B cell (primary cell): Measurements from ENCODE around the gene MYL12B. TPM values are rescaled to one million over a fixed set of nuclear protein-coding genes. Genes with fewer than 3 reads are reported as not detected.

ENCODE experiments used
- polyA plus RNA-seq: library from polyadenylated mRNA; depleted of rRNA; stranded (reverse); fragments of >200 nt; gene quantifications from 2 replicates; pipeline ENCODE4 v1.2.3, GENCODE V29; 2012
- total RNA-seq, 2 donors: library from RNA; stranded (reverse); fragments of 120-200 nt in 1 of 2; gene quantifications; 1 replicate in 1 of 2; 2 replicates in 1 of 2; pipeline versions ENCODE4 v1.2.3 to v1.2.4, GENCODE V29; 2013 to 2022

Gene MYL12B
- total and polyA plus RNA-seq, 2 donors (not counting 1 experiment from before 2014, with no cell fraction given), result 127 to 139 TPM

Other genes with a start within 250 kb of the MYL12B start
- 31.0 and 32.9 TPM in 2 replicates for gene LPIN2, start 249.0 kb upstream of the MYL12B start, total RNA-seq
- gene LPIN2, start 249.0 kb upstream of the MYL12B start, polyA plus RNA-seq, result 8.0 and 11.4 TPM in 2 replicates
- 12.8 and 16.1 TPM in 2 replicates for gene MYOM1, start 42.2 kb upstream of the MYL12B start, total RNA-seq
- 1.5 TPM in 2 replicates for gene MYOM1, start 42.2 kb upstream of the MYL12B start, polyA plus RNA-seq
- gene MYL12A, start 14.3 kb upstream of the MYL12B start, total RNA-seq, result 266 and 281 TPM in 2 replicates
- gene MYL12A, start 14.3 kb upstream of the MYL12B start, polyA plus RNA-seq, result 213 and 276 TPM in 2 replicates
- gene TGIF1, start 188.0 kb downstream of the MYL12B start, total RNA-seq, result 131 and 140 TPM in 2 replicates
- gene TGIF1, start 188.0 kb downstream of the MYL12B start, polyA plus RNA-seq, result 30.4 and 33.3 TPM in 2 replicates